Measurements from ENCODE around the gene ZNF80.
"Not testable (repeated sequence)": the region's sequence is repeated elsewhere in the genome, so short reads cannot be mapped to it uniquely, and the experiment has no call there.

ZNF80 gene

DNA sequence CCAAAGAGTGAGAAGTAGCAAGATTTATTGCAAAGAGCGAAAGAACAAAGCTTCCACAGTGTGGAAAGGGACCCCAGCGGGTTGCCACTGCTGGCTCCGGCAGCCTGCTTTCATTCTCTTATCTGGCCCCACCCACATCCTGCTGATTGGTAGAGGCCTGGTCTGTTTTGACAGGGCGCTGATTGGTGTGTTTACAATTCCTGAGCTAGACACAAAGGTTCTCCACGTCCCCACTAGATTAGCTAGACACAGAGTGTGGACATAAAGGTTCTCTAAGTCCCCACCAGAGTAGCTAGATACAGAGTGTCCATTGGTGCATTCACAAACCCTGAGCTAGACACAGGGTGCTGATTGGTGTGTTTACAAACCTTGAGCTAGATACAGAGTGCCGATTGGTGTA, at the start of gene ZNF80:
ZNF80 (minus strand) TSS at position 101 of the 400 bp plus-strand sequence. CDS start 504 bp downstream, outside the sequence.
- DNase-seq; in situ Hi-C loops (cut with HindIII; ENCODE audit: low pct_ligation_motif_present, low pct_unique_long_range_greater_than_20kb, low sequenced_read_pairs): not testable (repeated sequence)

DNA sequence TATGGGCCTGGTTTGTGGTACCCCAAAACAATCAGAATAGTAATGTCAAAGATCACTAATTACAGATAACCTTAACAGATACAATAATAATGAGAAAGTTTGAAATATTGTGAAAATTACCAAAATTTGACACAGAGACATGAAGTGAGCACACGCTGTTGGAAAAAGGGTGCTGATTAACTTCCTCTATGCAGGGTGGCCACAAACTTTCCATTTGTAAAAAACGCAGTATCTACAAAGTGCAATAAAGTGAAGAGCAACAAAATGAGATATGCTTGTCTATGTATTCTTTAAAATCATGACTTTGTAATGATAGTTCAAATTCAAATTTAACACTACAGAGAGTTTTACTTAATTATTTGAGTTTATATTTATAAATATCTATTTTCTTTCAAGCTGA, 48.9 kb upstream of the ZNF80 start:
- no peak for DNase-seq
- in situ Hi-C loops (cut with HindIII; ENCODE audit: low pct_ligation_motif_present, low pct_unique_long_range_greater_than_20kb, low sequenced_read_pairs), result no loop called here

- DNase-seq, result no peak
- in situ Hi-C loops (cut with HindIII; ENCODE audit: low pct_ligation_motif_present, low pct_unique_long_range_greater_than_20kb, low sequenced_read_pairs), result no loop called here
Observed at GRCh38 chr3:114285648-114286230, 48.4 kb upstream of the ZNF80 start.

DNA sequence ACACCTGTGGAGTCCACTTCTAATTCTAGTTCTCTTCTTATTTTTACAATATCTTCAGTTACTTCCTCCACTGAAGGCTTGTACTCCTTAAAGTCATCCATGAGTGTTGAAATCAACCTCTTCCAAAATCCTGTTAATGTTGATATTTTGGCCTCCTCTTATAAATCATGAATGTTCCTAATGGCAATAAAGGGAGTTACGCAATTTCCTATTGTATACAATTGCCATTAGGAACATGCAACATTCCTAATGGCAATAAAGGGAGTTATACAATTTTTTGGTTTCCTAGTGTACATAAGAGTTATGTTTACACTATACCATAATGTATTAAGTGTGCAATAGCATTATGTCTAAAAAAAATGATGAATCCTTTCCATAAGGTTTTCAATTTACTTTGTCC, 47.3 kb upstream of the ZNF80 start:
- in situ Hi-C loops (cut with HindIII; ENCODE audit: low pct_ligation_motif_present, low pct_unique_long_range_greater_than_20kb, low sequenced_read_pairs), result no loop called here
- DNase-seq, result no peak

- DNase-seq; in situ Hi-C loops (cut with HindIII; ENCODE audit: low pct_ligation_motif_present, low pct_unique_long_range_greater_than_20kb, low sequenced_read_pairs): not testable (repeated sequence)
Observed at GRCh38 chr3:114276856-114277255, 39.5 kb upstream of the ZNF80 start.

DNA sequence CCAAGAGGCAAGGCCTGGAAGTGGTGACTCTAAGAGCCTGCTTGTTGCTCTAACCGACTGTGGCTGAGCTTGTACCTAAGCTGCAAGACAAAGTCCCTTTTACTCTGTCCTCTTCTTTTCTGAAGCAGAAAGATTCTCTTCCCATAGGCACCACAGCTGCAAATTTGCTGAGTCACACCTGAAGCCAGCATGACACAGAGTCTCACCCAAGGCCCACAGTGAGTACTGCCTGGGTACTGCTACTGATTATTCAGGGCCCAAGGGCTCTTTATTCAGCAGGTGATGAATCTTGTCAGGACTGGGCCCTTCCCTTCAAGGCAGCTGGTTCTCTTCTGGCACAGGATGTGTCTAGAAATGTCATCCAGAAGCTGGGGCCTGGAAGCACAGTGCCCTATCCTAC, 37.6 kb upstream of the ZNF80 start:
- peak; percentile 8 for DNase-seq
- in situ Hi-C loops (cut with HindIII; ENCODE audit: low pct_ligation_motif_present, low pct_unique_long_range_greater_than_20kb, low sequenced_read_pairs), result no loop called here

DNA sequence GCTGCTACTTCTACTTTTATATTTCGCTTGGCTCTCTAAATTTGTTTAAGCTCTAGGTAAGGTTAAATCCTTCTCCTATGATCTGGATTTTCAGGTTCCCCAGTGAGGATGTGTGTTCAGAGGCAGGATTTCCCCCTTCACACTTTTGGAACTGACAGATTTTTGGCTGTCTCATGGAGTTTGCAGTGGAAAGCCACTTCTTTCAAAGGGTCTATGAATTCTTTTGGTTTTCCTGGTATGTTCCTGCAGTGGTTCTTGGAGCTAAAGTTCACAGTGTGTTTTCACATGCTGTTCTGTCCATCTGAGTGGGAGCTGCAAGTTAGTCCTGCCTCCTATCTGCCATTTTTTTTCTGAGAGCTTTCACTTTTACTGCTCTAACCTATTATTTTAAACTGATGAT, 34.9 kb upstream of the ZNF80 start:
- in situ Hi-C loops (cut with HindIII; ENCODE audit: low pct_ligation_motif_present, low pct_unique_long_range_greater_than_20kb, low sequenced_read_pairs), result no loop called here
- DNase-seq, result no peak

DNA sequence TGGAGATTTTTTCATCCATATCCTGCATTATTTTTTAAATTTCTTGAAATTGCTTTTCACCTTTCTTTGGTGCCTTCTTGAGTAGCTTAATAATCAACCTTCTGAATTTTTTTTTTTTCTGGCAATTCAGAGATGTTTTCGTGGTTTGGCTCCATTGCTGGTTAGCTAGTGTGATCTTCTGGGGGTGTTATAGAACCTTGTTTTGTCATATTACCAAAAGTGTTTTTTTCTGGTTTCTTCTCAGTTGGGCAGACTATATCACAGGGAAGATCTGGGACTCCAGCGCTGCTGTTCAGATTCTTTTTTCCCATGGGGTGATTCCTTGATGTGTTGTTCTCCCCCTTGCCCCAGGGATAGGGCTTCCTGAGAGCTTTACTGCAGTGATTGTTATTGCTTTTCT, 32.6 kb upstream of the ZNF80 start:
- DNase-seq, result no peak

GRCh38 chr3:114260152-114260551, 22.8 kb upstream of the ZNF80 start:
- no peak for DNase-seq
- in situ Hi-C loops (cut with HindIII; ENCODE audit: low pct_ligation_motif_present, low pct_unique_long_range_greater_than_20kb, low sequenced_read_pairs), result no loop called here

More for the DNA sequence above, 32.6 kb upstream of the ZNF80 start:
- in situ Hi-C loops (cut with HindIII; ENCODE audit: low pct_ligation_motif_present, low pct_unique_long_range_greater_than_20kb, low sequenced_read_pairs), result no loop called here

GRCh38 chr3:114259566-114259965, 22.2 kb upstream of the ZNF80 start:
- in situ Hi-C loops (cut with HindIII; ENCODE audit: low pct_ligation_motif_present, low pct_unique_long_range_greater_than_20kb, low sequenced_read_pairs), result no loop called here

GRCh38 chr3:114253505-114253904, 16.1 kb upstream of the ZNF80 start:
- no peak for DNase-seq
- in situ Hi-C loops (cut with HindIII; ENCODE audit: low pct_ligation_motif_present, low pct_unique_long_range_greater_than_20kb, low sequenced_read_pairs), result no loop called here

More at GRCh38 chr3:114259566-114259965, 22.2 kb upstream of the ZNF80 start:
- no peak for DNase-seq

- no peak for DNase-seq
- in situ Hi-C loops (cut with HindIII; ENCODE audit: low pct_ligation_motif_present, low pct_unique_long_range_greater_than_20kb, low sequenced_read_pairs), result no loop called here
Observed at GRCh38 chr3:114252954-114253353, 15.6 kb upstream of the ZNF80 start.

GRCh38 chr3:114242947-114243346, 5.6 kb upstream of the ZNF80 start:
- in situ Hi-C loops (cut with HindIII; ENCODE audit: low pct_ligation_motif_present, low pct_unique_long_range_greater_than_20kb, low sequenced_read_pairs), result no loop called here
- DNase-seq, result no peak

DNA sequence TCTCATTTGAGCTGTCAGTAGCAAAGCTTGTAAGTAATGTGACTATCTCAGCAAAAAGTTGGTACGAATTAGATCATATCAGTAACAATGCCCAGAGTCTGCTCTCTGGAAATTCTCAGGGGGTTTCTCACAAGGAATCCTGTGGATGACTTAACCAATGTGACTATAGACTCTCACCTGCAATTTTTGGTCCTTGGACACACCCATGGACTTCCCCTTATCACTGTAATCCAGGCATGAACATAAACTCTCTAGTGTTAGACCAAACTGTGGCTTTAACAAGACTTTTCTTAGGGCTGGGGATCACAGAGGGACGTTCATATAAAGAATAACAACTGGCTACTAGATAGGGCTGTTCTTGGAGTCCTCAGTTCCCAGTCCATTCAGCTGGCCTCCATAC, 3.9 kb upstream of the ZNF80 start:
- in situ Hi-C loops (cut with HindIII; ENCODE audit: low pct_ligation_motif_present, low pct_unique_long_range_greater_than_20kb, low sequenced_read_pairs), result no loop called here
- no peak for DNase-seq

DNA sequence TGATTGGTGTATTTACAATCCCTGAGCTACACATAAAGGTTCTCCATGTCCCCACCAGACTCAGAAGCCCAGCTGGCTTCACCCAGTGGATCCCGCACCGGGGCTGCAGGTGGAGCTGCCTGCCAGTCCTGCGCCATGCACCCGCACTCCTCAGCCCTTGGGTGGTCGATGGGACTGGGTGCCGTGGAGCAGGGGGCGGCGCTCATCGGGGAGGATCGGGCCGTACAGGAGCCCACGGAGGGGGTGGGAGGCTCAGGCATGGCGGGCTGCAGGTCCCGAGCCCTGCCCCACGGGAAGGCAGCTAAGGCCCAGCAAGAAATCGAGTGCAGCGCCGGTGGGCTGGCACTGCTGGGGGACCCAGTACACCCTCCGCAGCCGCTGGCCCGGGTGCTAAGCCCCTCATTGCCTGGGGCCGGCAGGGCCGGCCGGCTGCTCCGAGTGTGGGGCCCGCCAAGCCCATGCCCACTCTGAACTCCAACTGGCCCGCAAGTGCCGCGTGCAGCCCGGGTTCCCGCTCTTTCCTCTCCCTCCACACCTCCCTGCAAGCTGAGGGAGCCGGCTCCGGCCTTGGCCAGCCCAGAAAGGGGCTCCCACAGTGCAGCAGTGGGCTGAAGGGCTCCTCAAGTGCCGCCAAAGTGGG, 888 bp upstream of the ZNF80 start:
- in situ Hi-C loops (cut with HindIII; ENCODE audit: low pct_ligation_motif_present, low pct_unique_long_range_greater_than_20kb, low sequenced_read_pairs); DNase-seq: not testable (repeated sequence)

DNA sequence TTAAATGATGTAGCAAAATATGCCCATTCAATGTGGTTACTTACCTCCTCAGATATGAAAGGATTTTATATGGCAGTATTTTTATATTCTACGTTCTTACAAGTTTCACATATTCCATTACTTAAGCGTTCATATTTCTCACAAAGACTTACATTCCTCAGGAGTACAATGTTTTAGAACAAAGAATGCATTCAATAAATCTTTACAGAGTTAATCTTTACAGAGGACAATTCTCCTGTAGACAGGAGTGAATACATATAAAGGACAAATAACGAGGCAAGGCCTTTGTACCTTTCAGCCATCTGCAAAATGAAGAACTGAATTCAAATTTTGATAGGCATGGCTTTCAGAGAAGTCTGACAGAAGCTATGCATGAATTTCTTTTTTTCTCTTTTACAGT, 1.9 kb downstream of the ZNF80 start:
- DNase-seq, result no peak
- in situ Hi-C loops (cut with HindIII; ENCODE audit: low pct_ligation_motif_present, low pct_unique_long_range_greater_than_20kb, low sequenced_read_pairs), result no loop called here

DNA sequence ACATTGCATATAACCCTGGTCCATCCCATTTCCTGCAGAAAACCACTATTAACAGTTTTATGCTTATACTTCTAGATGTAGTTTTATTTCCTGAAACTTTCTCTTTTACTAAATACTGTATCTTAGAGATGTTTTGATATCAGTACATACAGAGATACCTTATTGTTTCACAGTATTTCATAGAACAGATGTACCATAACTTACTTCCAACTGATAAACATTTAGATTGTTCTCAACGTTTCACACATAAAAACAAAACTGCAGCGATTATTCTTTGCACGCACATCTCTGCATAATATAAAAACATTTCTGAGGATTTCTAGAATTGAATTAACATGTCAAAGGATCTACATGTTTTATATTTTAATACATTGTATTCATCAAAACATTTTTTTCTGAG, 2.6 kb downstream of the ZNF80 start:
- DNase-seq, result no peak
- in situ Hi-C loops (cut with HindIII; ENCODE audit: low pct_ligation_motif_present, low pct_unique_long_range_greater_than_20kb, low sequenced_read_pairs), result no loop called here

GRCh38 chr3:114231616-114232015, 5.8 kb downstream of the ZNF80 start:
- in situ Hi-C loops (cut with HindIII; ENCODE audit: low pct_ligation_motif_present, low pct_unique_long_range_greater_than_20kb, low sequenced_read_pairs), result no loop called here
- no peak for DNase-seq

DNA sequence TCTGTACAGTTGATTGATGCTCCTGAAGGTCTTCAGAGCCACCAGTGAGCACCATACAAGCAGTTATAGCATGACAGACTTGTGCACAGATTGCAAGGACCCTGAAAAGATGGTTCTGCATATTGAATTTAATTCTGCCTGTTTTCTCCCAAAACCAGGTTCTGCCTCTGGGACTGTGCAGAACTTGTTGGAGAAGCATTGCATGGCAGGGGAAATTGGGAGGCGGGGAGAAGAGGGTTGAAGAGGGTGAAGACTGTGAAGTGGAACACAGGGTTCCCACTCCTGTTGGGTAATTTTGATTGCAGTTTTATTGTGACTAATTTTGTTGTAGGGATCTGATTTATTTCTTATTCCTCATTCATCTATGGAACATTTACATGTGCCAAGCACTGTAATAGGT, 10.3 kb downstream of the ZNF80 start:
- in situ Hi-C loops (cut with HindIII; ENCODE audit: low pct_ligation_motif_present, low pct_unique_long_range_greater_than_20kb, low sequenced_read_pairs), result no loop called here
- DNase-seq, result no peak

DNA sequence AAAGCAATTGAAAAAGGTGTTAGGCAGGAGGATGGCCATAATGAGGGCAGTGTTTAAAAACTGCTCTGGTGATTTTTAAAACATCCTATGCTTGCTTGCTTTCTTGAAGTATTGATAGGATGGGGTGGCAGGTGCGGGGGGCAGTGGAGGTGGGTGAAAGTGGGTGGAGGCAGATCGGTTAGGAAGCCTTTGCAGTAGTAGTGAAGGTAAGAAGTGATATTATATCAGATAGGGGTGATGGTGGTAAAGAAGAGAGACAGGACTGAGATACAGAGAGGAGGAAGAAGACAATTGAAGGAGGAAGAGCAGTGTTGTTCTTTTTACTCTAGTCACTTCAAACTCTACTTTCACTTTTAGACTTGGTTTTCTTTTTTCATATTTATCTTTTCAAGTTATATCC, 11.1 kb downstream of the ZNF80 start:
- DNase-seq, result no peak

More for the DNA sequence above, 11.1 kb downstream of the ZNF80 start:
- in situ Hi-C loops (cut with HindIII; ENCODE audit: low pct_ligation_motif_present, low pct_unique_long_range_greater_than_20kb, low sequenced_read_pairs), result no loop called here

All from ACHN (cell line).